Mammary epithelial cell (primary cell): ENCODE results near the gene MIS12.

Experiments
- EZH2 ChIP-seq: IDR thresholded peaks from 2 replicates; pipeline ENCODE4 v1.6.1; 2012; ENCODE audit warnings: low read length, inconsistent platforms, borderline replicate concordance
- TF ChIP-seq, protein P1 (sequence below), 2 donors: IDR thresholded peaks in 1 of 2; conservative IDR thresholded peaks in 1 of 2; 2 replicates each; pipeline ENCODE4 v1.5.1; 2011 to 2012; ENCODE audit warnings: inconsistent platforms in 2 of 2, low read length in 2 of 2, mild to moderate bottlenecking in 2 of 2, control low read depth in 1 of 2, low read depth in 1 of 2; ENCODE audit not compliant: insufficient read depth in 1 of 2; ENCODE audit errors: extremely low read depth in 1 of 2

DNA sequence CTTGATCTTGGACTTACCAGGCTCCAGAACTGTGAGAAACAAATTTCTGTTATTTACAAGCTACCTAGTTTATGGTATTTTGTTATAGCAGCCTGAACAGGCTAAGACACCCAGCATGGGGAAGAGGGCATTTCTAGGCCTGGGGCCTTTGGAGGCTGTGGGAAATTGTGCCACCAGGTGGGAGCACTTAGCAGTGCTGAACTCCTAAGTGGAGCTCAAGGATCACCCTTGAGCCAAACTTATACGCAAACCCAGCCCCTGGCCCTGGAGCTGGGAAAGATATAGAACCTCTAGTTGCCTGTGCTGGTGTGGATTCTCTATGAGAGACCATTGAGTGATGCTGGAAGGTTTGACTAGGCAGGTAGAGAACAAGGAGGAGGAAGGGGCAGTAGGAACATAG is 36.1 kb downstream of the MIS12 start:
- TF ChIP-seq, protein P1, sequence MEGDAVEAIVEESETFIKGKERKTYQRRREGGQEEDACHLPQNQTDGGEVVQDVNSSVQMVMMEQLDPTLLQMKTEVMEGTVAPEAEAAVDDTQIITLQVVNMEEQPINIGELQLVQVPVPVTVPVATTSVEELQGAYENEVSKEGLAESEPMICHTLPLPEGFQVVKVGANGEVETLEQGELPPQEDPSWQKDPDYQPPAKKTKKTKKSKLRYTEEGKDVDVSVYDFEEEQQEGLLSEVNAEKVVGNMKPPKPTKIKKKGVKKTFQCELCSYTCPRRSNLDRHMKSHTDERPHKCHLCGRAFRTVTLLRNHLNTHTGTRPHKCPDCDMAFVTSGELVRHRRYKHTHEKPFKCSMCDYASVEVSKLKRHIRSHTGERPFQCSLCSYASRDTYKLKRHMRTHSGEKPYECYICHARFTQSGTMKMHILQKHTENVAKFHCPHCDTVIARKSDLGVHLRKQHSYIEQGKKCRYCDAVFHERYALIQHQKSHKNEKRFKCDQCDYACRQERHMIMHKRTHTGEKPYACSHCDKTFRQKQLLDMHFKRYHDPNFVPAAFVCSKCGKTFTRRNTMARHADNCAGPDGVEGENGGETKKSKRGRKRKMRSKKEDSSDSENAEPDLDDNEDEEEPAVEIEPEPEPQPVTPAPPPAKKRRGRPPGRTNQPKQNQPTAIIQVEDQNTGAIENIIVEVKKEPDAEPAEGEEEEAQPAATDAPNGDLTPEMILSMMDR (conservative IDR thresholded peaks at IDR 0.05 in 1 of 2, IDR thresholded peaks at IDR 0.05 in 1 of 2; ENCODE audit: extremely low read depth in 1 of 2, insufficient read depth in 1 of 2, low read depth in 1 of 2, low read length in 2 of 2), result no peak
- no peak for TF ChIP-seq EZH2
